ENCODE measurements around the gene ABHD12B.

GRCh38 chr14:50941151-50941550, 69.3 kb downstream of the ABHD12B start:
- no peak for TF ChIP-seq EZH2 (optimal IDR thresholded peaks at IDR 0.05; ENCODE audit: low read depth, low read length)
- TF ChIP-seq CTCF (IDR thresholded peaks at IDR 0.05; ENCODE audit: low read length) = no peak

Data from MM.1S (cell line).